SU-DHL-6 (cell line): ENCODE results near the gene TMEM238L.

ENCODE experiments used
- H2AFZ ChIP-seq: fragments of 200-600 bp; sonication (generic); 2 replicates; pipeline ENCODE4 v1.6.1; 2014; ENCODE audit warnings: low read depth, mild to moderate bottlenecking, moderate library complexity, mixed read lengths, antibody characterized with exemption, low read length; ENCODE audit not compliant: severe bottlenecking
- H3F3A ChIP-seq: fragments of 200-600 bp; shearing (Covaris generic); 2 replicates; pipeline ENCODE4 v1.6.0; 2016; ENCODE audit warnings: antibody characterized with exemption, mild to moderate bottlenecking; ENCODE audit not compliant: insufficient read depth
- H3K27ac ChIP-seq: fragments of 200-600 bp; sonication (generic); 2 replicates; pipeline ENCODE4 v1.5.1; 2016; ENCODE audit warnings: low read depth, mild to moderate bottlenecking, low read length, moderate library complexity, mixed read lengths
- H3K27me3 ChIP-seq: fragments of 200-600 bp; sonication (generic), shearing (Covaris generic); 2 replicates; pipeline ENCODE4 v1.6.0; 2014; ENCODE audit warnings: mild to moderate bottlenecking, low read length
- H3K36me3 ChIP-seq: fragments of 200-600 bp; sonication (generic); 2 replicates; pipeline ENCODE4 v1.6.1; 2014; ENCODE audit warnings: mild to moderate bottlenecking, low read length, mixed read lengths
- H3K4me2 ChIP-seq: fragments of 300-600, 200-600 bp; shearing (Covaris generic), sonication (generic); 2 replicates; pipeline ENCODE4 v1.6.0; 2014; ENCODE audit warnings: low read length, low read depth, mild to moderate bottlenecking; ENCODE audit not compliant: poor library complexity, severe bottlenecking
- H3K4me3 ChIP-seq: fragments of 200-600 bp; sonication (generic); 2 replicates; pipeline ENCODE4 v1.5.1; 2014; ENCODE audit warnings: antibody characterized with exemption, low read length, mild to moderate bottlenecking, mixed read lengths; ENCODE audit not compliant: insufficient read depth, poor library complexity, severe bottlenecking
- H3K79me2 ChIP-seq: fragments of 200-600 bp; sonication (generic); 2 replicates; pipeline ENCODE4 v1.6.1; 2014; ENCODE audit warnings: mild to moderate bottlenecking, low read length, moderate library complexity; ENCODE audit not compliant: insufficient read depth
- H3K9ac ChIP-seq: fragments of 200-600 bp; sonication (generic); 2 replicates; pipeline ENCODE4 v1.7.0; 2014; ENCODE audit warnings: mild to moderate bottlenecking, low read length
- H3K9me2 ChIP-seq: fragments of 200-600 bp; sonication (generic); replicated peaks from 2 replicates; pipeline ENCODE4 v1.6.1; 2014; ENCODE audit warnings: low read length; ENCODE audit not compliant: insufficient read depth
- H3K9me3 ChIP-seq: fragments of 200-600 bp; sonication (generic); 2 replicates; pipeline ENCODE4 v1.6.1; 2014; ENCODE audit warnings: low read length, mixed read lengths; ENCODE audit not compliant: insufficient read depth
- H4K20me1 ChIP-seq: fragments of 200-600 bp; sonication (generic); 2 replicates; pipeline ENCODE4 v1.6.1; 2014; ENCODE audit warnings: low read depth, mild to moderate bottlenecking, antibody characterized with exemption, low read length, moderate library complexity, mixed read lengths
- EZH2phosphoT487 ChIP-seq: fragments of 200-600 bp; sonication (generic), shearing (Covaris generic); conservative IDR thresholded peaks from 2 replicates; pipeline ENCODE4 v1.6.1; 2018; ENCODE audit warnings: mild to moderate bottlenecking, antibody characterized with exemption, low read length, moderate library complexity, mixed read lengths
- TF ChIP-seq, protein P1 (sequence below): fragments of 200-600 bp; sonication (generic); IDR thresholded peaks from one replicate; pipeline ENCODE4 v1.5.1; 2017; ENCODE audit warnings: antibody characterized with exemption, mild to moderate bottlenecking, low read length, moderate library complexity; ENCODE audit not compliant: insufficient read depth, poor library complexity, severe bottlenecking

Gene TMEM238L

DNA sequence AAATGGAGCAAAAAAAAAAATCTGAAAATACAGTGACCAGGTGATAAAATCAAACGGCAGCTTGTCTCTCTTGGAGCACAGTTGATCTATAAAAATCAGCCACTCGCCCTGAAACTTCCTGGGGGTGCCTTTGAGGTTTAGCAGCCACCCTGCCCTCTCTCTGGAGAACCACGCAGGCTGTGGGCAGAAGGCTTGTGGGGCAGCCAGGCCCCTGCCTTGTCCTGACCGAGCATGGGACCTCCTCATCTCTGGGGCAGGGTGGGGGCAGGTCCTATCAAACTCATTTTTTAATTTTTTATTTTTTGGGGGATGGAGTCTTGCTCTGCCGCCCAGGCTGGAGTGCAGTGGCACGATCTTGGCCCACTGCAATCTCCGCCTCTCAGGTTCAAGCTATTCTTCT lies 5.0 kb downstream of the TMEM238L start:
- Histone ChIP-seq H3K4me3 (no peak overlapping the region), H4K20me1 (no peaks in the 10 kb centered on the region), H3K9me2 (no peaks in the 10 kb centered on the region), H3K9me3 (no peaks in the 10 kb centered on the region), H3K79me2 (no peaks in the 10 kb centered on the region), H3K27me3 (no peaks in the 10 kb centered on the region), H3K4me2 (no peak overlapping the region), H3K9ac (no peak overlapping the region), H3K36me3 (no peaks in the 10 kb centered on the region), H2AFZ (no peak overlapping the region), H3K27ac (no peak overlapping the region), H3F3A (no peaks in the 10 kb centered on the region)
- TF ChIP-seq, protein P1, sequence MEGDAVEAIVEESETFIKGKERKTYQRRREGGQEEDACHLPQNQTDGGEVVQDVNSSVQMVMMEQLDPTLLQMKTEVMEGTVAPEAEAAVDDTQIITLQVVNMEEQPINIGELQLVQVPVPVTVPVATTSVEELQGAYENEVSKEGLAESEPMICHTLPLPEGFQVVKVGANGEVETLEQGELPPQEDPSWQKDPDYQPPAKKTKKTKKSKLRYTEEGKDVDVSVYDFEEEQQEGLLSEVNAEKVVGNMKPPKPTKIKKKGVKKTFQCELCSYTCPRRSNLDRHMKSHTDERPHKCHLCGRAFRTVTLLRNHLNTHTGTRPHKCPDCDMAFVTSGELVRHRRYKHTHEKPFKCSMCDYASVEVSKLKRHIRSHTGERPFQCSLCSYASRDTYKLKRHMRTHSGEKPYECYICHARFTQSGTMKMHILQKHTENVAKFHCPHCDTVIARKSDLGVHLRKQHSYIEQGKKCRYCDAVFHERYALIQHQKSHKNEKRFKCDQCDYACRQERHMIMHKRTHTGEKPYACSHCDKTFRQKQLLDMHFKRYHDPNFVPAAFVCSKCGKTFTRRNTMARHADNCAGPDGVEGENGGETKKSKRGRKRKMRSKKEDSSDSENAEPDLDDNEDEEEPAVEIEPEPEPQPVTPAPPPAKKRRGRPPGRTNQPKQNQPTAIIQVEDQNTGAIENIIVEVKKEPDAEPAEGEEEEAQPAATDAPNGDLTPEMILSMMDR = no peak

DNA sequence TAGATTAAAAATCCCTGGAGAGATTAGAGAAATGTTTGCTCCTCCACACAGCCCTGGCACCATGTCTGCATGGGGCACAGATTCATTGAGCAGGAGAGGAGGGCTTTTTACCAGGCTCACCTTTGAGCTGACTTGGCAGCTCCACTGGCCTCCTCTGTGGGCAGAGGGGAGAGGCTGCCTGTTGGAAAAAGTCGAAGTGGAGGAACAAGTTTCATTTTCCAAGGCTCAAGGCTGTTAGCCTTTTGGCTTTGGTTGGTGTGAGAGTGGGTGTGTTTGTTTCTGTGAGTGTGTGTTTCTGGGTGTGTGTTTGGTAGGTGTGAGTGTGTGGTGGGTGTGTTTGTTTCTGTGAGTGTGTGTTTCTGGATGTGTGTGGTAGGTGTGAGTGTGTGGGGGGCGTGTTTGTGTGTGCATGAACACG lies 5.6 kb downstream of the TMEM238L start:
- H3K9ac ChIP-seq = no peak overlapping the region
- no peaks in the 10 kb centered on the region for H3K9me2 ChIP-seq
- no peak overlapping the region for H3K4me2 ChIP-seq
- H3K27me3 ChIP-seq = no peaks in the 10 kb centered on the region
- no peak overlapping the region for H3K27ac ChIP-seq
- H3K9me3 ChIP-seq = no peaks in the 10 kb centered on the region
- H4K20me1 ChIP-seq = no peaks in the 10 kb centered on the region
- H2AFZ ChIP-seq = no peak overlapping the region
- TF ChIP-seq EZH2phosphoT487 = no peak
- TF ChIP-seq, protein P1 = no peak
- H3F3A ChIP-seq = no peaks in the 10 kb centered on the region
- no peak overlapping the region for H3K4me3 ChIP-seq
- H3K79me2 ChIP-seq = no peaks in the 10 kb centered on the region
- H3K36me3 ChIP-seq = no peaks in the 10 kb centered on the region

DNA sequence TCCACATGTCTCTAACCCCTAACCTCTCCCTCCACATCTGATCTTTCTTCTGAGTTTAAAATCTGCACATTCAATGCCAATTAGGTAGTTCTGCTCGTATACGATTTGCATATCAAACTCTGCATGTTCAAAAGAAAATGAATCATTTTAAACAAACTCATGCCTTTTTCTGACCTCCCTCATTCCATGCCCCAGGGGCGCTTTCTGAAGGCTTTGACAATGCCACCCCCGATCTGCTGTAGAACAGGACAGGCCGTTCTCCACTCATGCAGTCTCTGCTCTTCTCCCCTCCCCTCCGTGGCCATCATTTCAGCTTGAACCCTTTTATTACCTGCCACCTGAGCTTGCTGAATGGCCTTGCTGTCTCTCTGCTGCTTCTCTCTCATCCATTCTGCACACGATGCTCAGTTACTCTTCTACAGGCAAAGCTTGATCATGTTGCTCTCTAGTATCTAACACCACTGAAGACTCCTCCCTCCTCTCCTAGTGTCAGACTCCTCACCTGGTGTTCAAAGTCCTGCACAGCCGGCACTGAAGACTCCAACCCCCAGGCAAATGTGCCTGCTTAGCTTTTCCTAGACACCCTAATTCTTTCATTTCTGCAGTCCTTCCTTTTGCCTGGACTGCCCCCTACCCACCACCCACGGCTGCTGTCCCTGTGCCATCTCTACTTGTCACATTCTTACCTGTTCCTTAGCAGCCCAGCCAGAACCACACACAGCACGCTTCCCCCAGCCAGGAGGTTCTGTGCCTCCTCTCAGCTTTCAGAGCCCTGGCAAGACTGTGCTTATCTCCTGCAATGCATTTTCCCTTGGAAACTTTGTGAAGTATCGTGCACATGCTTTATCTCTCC lies 6.2 kb downstream of the TMEM238L start:
- no peak overlapping the region for H3K27ac ChIP-seq
- no peak overlapping the region for H3K9ac ChIP-seq
- H3K9me2 ChIP-seq = no peaks in the 10 kb centered on the region
- H3K79me2 ChIP-seq = no peaks in the 10 kb centered on the region
- H3K4me2 ChIP-seq = no peak overlapping the region
- TF ChIP-seq EZH2phosphoT487 = no peak
- TF ChIP-seq, protein P1 = no peak
- no peaks in the 10 kb centered on the region for H3F3A ChIP-seq
- no peaks in the 10 kb centered on the region for H4K20me1 ChIP-seq
- H3K36me3 ChIP-seq = no peaks in the 10 kb centered on the region
- H2AFZ ChIP-seq = no peak overlapping the region
- H3K9me3 ChIP-seq = no peaks in the 10 kb centered on the region
- no peaks in the 10 kb centered on the region for H3K27me3 ChIP-seq
- no peak overlapping the region for H3K4me3 ChIP-seq
